Testis (tissue), 2 donors: Measurements from ENCODE around the gene PDCD1.

Experiments used
- POLR2A ChIP-seq: fragments of 450-650 bp; IDR thresholded peaks from one replicate; pipeline ENCODE4 v1.6.1; 2017; ENCODE audit warnings: antibody characterized with exemption, mild to moderate bottlenecking, moderate library complexity
- TF ChIP-seq, protein P1 (sequence below), 3 experiments: fragments of 450-650 bp in 2 of 3; fragments of 200-600 bp in 1 of 3; sonication (generic) in 1 of 3; IDR thresholded peaks; one replicate each; pipeline ENCODE4 v1.5.1; 2016 to 2019; ENCODE audit warnings: antibody characterized with exemption in 3 of 3, mild to moderate bottlenecking in 2 of 3, moderate library complexity in 1 of 3

DNA sequence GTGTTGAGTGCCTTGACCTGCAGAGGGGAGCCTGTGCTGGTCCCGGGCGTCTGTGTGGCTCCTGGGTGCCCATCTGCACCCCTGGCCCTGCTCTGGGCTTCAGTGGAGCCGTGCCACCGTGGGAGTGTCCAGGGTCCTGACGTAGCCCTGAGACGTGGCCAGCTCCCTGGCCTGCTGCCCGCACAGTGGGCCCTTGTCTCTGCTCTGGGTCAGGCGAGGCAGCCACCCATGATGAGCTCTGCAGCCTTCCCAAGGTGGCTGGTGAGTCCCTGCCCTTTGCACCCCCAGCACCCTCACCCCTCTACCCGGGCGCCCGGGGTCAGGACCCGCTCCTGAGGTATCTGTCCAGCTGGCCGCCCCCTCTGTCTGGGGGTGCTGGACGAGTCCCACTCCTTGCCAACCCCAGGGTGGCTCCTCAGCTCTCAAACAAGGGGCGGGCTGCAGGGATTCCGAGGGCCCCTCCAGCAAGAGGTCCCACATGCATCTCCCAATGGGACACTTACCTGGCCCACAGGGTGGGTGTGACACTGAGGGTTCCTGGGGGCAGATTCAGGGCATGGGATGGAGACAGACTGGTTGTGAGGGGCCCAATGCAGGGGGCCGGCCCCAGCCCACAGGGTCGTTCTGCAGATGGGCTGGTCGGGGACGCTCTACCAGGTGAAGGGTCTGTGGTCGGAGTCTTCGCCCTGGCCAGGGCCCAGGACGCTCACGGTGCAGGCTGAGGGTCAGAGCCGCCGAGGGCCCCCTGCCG lies 47.3 kb downstream of the PDCD1 start:
- TF ChIP-seq, protein P1, sequence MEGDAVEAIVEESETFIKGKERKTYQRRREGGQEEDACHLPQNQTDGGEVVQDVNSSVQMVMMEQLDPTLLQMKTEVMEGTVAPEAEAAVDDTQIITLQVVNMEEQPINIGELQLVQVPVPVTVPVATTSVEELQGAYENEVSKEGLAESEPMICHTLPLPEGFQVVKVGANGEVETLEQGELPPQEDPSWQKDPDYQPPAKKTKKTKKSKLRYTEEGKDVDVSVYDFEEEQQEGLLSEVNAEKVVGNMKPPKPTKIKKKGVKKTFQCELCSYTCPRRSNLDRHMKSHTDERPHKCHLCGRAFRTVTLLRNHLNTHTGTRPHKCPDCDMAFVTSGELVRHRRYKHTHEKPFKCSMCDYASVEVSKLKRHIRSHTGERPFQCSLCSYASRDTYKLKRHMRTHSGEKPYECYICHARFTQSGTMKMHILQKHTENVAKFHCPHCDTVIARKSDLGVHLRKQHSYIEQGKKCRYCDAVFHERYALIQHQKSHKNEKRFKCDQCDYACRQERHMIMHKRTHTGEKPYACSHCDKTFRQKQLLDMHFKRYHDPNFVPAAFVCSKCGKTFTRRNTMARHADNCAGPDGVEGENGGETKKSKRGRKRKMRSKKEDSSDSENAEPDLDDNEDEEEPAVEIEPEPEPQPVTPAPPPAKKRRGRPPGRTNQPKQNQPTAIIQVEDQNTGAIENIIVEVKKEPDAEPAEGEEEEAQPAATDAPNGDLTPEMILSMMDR (IDR thresholded peaks at IDR 0.05) = no peak
- TF ChIP-seq POLR2A = no peak
